PC-3 (cell line): ENCODE results near the gene HOXB7. TPM values are rescaled to one million over a fixed set of nuclear protein-coding genes. Genes with fewer than 3 reads are reported as not detected.

Experiments
- ATAC-seq: fragments of 200-7000 bp; cut with Tn5 transposase; 2 replicates; pipeline ENCODE4 v1.9.1; 2020; ENCODE audit warnings: mild to moderate bottlenecking, moderate library complexity
- BruUV-seq: library from RNA; stranded (reverse); fragments of 400-500 nt; replicated peaks from 2 replicates; lab custom pipeline; 2021; lab: Mats Ljungman, UMichigan
- CTCF ChIA-PET: fragments of 300-600 bp; sonication (Branson Sonifier 250); formaldehyde crosslinking; loops from one replicate; lab custom pipeline; 2022; ENCODE audit warnings: antibody characterized with exemption; lab: Charles Lee
- POLR2A ChIA-PET: fragments of 300-600 bp; sonication (Branson Sonifier 250); formaldehyde crosslinking; loops from one replicate; lab custom pipeline; 2022; ENCODE audit warnings: antibody characterized with exemption; ENCODE audit not compliant: unreplicated experiment; lab: Charles Lee
- DNase-seq: peaks from one replicate; pipeline ENCODE4 v3.0.0-alpha.2; 2015
- H2AFZ ChIP-seq: fragments of 300-600 bp; sonication (generic); 2 replicates; pipeline ENCODE4 v1.6.0; 2016; ENCODE audit warnings: antibody characterized with exemption, low read length
- H3F3A ChIP-seq: fragments of 300-600 bp; sonication (generic); one replicate; pipeline ENCODE4 v1.6.0; 2017; ENCODE audit warnings: antibody characterized with exemption, low read length, control low read depth, mild to moderate bottlenecking; ENCODE audit not compliant: unreplicated experiment
- H3K27ac ChIP-seq: fragments of 300-600 bp; sonication (generic); 2 replicates; pipeline ENCODE4 v1.5.1; 2016; ENCODE audit warnings: mild to moderate bottlenecking, low read length
- H3K27me3 ChIP-seq: fragments of 300-600 bp; sonication (generic); 2 replicates; pipeline ENCODE4 v1.6.1; 2016; ENCODE audit warnings: low read length, mixed read lengths
- H3K36me3 ChIP-seq: fragments of 300-600 bp; sonication (generic); 2 replicates; pipeline ENCODE4 v1.6.1; 2016; ENCODE audit warnings: low read depth, mixed run types, low read length, mixed read lengths
- H3K4me1 ChIP-seq: fragments of 300-600 bp; sonication (generic); 2 replicates; pipeline ENCODE4 v1.5.1; 2016; ENCODE audit warnings: low read length; ENCODE audit not compliant: insufficient read depth
- H3K4me2 ChIP-seq: fragments of 300-600 bp; sonication (generic); 2 replicates; pipeline ENCODE4 v1.6.0; 2016; ENCODE audit warnings: low read length
- H3K4me3 ChIP-seq: fragments of 300-600 bp; sonication (generic); 2 replicates; pipeline ENCODE4 v1.5.1; 2016; ENCODE audit warnings: mild to moderate bottlenecking, low read length, mixed read lengths
- H3K79me2 ChIP-seq: fragments of 300-600 bp; sonication (generic); 2 replicates; pipeline ENCODE4 v1.6.1; 2017; ENCODE audit warnings: low read length, mixed read lengths
- H3K9ac ChIP-seq: fragments of 300-600 bp; sonication (generic); 2 replicates; pipeline ENCODE4 v1.6.0; 2016; ENCODE audit warnings: mild to moderate bottlenecking, low read length
- H3K9me2 ChIP-seq: fragments of 300-600 bp; sonication (generic); replicated peaks from 2 replicates; pipeline ENCODE4 v1.6.1; 2016; ENCODE audit warnings: mixed run types, low read length, mixed read lengths
- H3K9me3 ChIP-seq: fragments of 300-600 bp; sonication (generic); 2 replicates; pipeline ENCODE4 v1.6.1; 2016; ENCODE audit warnings: low read length, mixed read lengths
- H4K20me1 ChIP-seq: fragments of 300-600 bp; sonication (generic); 2 replicates; pipeline ENCODE4 v1.6.1; 2016; ENCODE audit warnings: low read length, mixed read lengths
- CTCF ChIP-seq: fragments of 300-600 bp; sonication (generic); conservative IDR thresholded peaks from 2 replicates; pipeline ENCODE4 v1.5.1; 2017; ENCODE audit warnings: antibody characterized with exemption, low read depth, mild to moderate bottlenecking, low read length
- EZH2 ChIP-seq: fragments of 300-600 bp; sonication (generic); IDR thresholded peaks from one replicate; pipeline ENCODE4 v1.6.1; 2017; ENCODE audit warnings: antibody characterized with exemption, mild to moderate bottlenecking, low read length; ENCODE audit not compliant: unreplicated experiment
- EZH2phosphoT487 ChIP-seq: fragments of 300-600 bp; sonication (generic); IDR thresholded peaks from 2 replicates; pipeline ENCODE4 v1.6.1; 2018; ENCODE audit warnings: mild to moderate bottlenecking, antibody characterized with exemption, low read length, borderline replicate concordance
- intact Hi-C: fragments of 100-400 bp; cut with micrococcal nuclease; formaldehyde crosslinking; loops from 2 replicates; pipeline ENCODE4 v1.9.0; 2023
- total RNA-seq: library from RNA; depleted of rRNA; stranded (reverse); fragments of >200 nt; gene quantifications from 2 replicates; pipeline ENCODE4 v1.2.3, GENCODE V29; 2014

The HOXB7 gene
- total RNA-seq, 1 experiment from 2014 or later = not detected

DNA sequence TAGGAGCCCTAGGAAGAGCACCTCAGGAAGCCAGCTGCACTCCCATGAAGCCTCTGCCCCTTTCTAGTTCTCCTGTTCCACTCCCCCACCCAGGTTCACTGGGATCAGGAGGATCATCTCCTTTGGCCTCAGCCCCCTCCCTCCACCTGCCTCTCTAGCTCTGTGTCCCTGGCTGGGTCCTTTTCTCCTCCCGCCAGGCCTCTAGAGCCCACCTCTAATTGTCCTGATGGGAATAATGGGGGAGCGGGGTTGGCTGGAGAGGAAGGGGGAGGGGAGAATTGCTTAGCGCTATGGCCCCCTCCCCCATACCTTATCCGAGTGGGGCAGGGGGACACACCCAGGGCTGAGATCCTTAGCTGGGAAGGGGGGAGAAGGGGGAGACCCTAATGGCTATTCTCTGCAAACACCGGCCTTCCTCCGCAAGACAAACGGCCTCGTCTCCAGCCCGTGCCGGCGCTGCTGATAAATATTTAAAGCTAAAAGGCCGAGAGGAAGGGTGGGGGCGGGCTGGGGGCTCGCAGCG is 997 bp downstream of the HOXB7 start:
- Histone ChIP-seq H3K9ac (no peak overlapping the region), H4K20me1 (no peaks in the 10 kb centered on the region), H3K4me2 (no peak overlapping the region), H3F3A (no peaks in the 10 kb centered on the region), H3K27me3 (peaks cover 27% of the 10 kb centered on the region), H3K4me1 (peaks cover 18% of the 10 kb centered on the region), H3K9me2 (no peaks in the 10 kb centered on the region), H2AFZ (no peak overlapping the region), H3K9me3 (no peaks in the 10 kb centered on the region), H3K79me2 (no peaks in the 10 kb centered on the region), H3K4me3 (no peak overlapping the region), H3K27ac (no peak overlapping the region), H3K36me3 (no peaks in the 10 kb centered on the region)
- POLR2A ChIA-PET = no interaction called here
- ATAC-seq = no peak
- no TSS peak for BruUV-seq
- CTCF ChIA-PET = no interaction called here
- no peak for TF ChIP-seq EZH2
- no peak for TF ChIP-seq CTCF
- TF ChIP-seq EZH2phosphoT487 = no peak
- intact Hi-C loops = no loop called here
- DNase-seq = no peak

- no peak overlapping the region for H2AFZ ChIP-seq
- peaks cover 18% of the 10 kb centered on the region for H3K4me1 ChIP-seq
- no peak overlapping the region for H3K4me2 ChIP-seq
- intact Hi-C loops = no loop called here
- H3K9me2 ChIP-seq = no peaks in the 10 kb centered on the region
- no peaks in the 10 kb centered on the region for H4K20me1 ChIP-seq
- no peaks in the 10 kb centered on the region for H3K9me3 ChIP-seq
- ChIA-PET POLR2A (no interaction called here), CTCF (no interaction called here)
- no peaks in the 10 kb centered on the region for H3K36me3 ChIP-seq
- H3K79me2 ChIP-seq = peaks cover 7% of the 10 kb centered on the region; the same call in 1 of the 2 replicates
- no peak overlapping the region for H3K27ac ChIP-seq
- BruUV-seq = no TSS peak
- H3F3A ChIP-seq = no peaks in the 10 kb centered on the region
- H3K9ac ChIP-seq = no peak overlapping the region
- DNase-seq (no peak), ATAC-seq (no peak)
- no peak overlapping the region for H3K4me3 ChIP-seq
- peaks cover 19% of the 10 kb centered on the region for H3K27me3 ChIP-seq
- no peak for TF ChIP-seq EZH2
- no peak for TF ChIP-seq EZH2phosphoT487
- TF ChIP-seq CTCF = no peak
Measured at GRCh38 chr17:48609033-48609432, 1.8 kb downstream of the HOXB7 start.

DNA sequence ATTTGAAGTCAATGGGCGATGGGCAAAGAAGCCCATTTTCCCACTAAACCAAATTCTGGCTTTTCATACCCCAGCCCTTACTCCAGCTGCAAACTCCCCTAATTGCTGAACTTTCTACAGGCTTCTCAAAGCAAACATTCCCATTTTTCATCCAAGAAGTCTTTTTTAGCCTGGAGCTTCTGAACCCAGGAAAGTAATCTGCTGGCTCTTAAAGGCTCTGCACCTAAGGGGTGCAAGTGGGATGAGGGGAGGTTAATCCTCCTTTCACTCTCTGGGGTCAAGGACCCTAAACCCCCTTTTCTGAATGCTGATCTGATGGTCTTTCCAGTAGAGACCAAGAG is 2.4 kb downstream of the HOXB7 start:
- ATAC-seq (no peak), DNase-seq (no peak)
- ChIA-PET POLR2A (no interaction called here), CTCF (no interaction called here)
- H3K79me2 ChIP-seq = peaks cover 13% of the 10 kb centered on the region
- no peak overlapping the region for H3K27ac ChIP-seq
- no peak overlapping the region for H3K4me3 ChIP-seq
- peaks cover 18% of the 10 kb centered on the region for H3K4me1 ChIP-seq
- BruUV-seq = no TSS peak
- TF ChIP-seq EZH2 (no peak), EZH2phosphoT487 (no peak), CTCF (no peak)
- no peak overlapping the region for H3K4me2 ChIP-seq
- H2AFZ ChIP-seq = no peak overlapping the region
- intact Hi-C loops = no loop called here
- H3F3A ChIP-seq = no peaks in the 10 kb centered on the region
- H3K9me3 ChIP-seq = no peaks in the 10 kb centered on the region
- H3K36me3 ChIP-seq = no peaks in the 10 kb centered on the region
- H3K9ac ChIP-seq = no peak overlapping the region
- H3K27me3 ChIP-seq = peaks cover 14% of the 10 kb centered on the region
- H3K9me2 ChIP-seq = no peaks in the 10 kb centered on the region
- H4K20me1 ChIP-seq = no peaks in the 10 kb centered on the region
